ENCODE results near the gene IER2. TPM values are rescaled to one million over a fixed set of nuclear protein-coding genes. Genes with fewer than 3 reads are reported as not detected.
A peak's percentile ranks its signal among the peaks of the same experiment; 100 is the strongest.

The IER2 gene
- total and polyA plus RNA-seq, 9 of the 15 experiments (the other 6 are each of a cell fraction or from before 2014, with no cell fraction given), result 4.5 to 205 (median 23.7) TPM

DNA sequence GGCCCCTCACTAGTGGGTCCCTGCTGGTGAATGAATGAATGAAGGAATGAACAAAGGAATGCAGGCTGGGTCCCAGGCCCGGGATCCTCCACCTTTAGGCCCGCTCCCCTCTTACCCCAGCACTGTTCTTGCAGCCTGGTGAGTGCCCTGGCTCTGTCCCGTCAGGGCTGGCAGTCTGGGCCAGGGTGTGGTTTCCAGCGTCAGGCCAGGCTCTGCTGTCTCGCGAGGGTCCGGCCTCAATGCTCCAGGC is 47.9 kb upstream of the IER2 start (continued):
- TF ChIP-seq, protein P1, sequence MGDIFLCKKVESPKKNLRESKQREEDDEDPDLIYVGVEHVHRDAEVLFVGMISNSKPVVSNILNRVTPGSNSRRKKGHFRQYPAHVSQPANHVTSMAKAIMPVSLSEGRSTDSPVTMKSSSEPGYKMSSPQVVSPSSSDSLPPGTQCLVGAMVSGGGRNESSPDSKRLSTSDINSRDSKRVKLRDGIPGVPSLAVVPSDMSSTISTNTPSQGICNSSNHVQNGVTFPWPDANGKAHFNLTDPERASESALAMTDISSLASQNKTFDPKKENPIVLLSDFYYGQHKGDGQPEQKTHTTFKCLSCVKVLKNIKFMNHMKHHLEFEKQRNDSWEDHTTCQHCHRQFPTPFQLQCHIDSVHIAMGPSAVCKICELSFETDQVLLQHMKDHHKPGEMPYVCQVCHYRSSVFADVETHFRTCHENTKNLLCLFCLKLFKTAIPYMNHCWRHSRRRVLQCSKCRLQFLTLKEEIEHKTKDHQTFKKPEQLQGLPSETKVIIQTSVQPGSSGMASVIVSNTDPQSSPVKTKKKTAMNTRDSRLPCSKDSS (IDR thresholded peaks at IDR 0.05; ENCODE audit: low read depth, partially characterized antibody), result no peak
- TF ChIP-seq NFYB (IDR thresholded peaks at IDR 0.05; ENCODE audit: extremely low read depth, insufficient read length) (no peak), NR3C1 (CRISPR knock-in tag; IDR thresholded peaks at IDR 0.05) (no peak), ZNF75A (CRISPR knock-in tag; IDR thresholded peaks at IDR 0.05) (no peak), FOXA3 (CRISPR knock-in tag; conservative IDR thresholded peaks at IDR 0.05 in 1 of 2, IDR thresholded peaks at IDR 0.05 in 1 of 2) (0 out of 4 replicates have a peak, but pooled peaks of 1 of the 2 experiments have one; percentile 5), BRD4 (IDR thresholded peaks at IDR 0.05) (peak; percentile 53; the same call in 1 of the 2 replicates), ZNF121 (CRISPR knock-in tag; conservative IDR thresholded peaks at IDR 0.05) (no peak), KLF13 (tag; IDR thresholded peaks at IDR 0.05; ENCODE audit: borderline replicate concordance, low read depth) (no peak), PHB2 (IDR thresholded peaks at IDR 0.05; ENCODE audit: low read depth) (no peak), RBM39 (optimal IDR thresholded peaks at IDR 0.05; ENCODE audit: low read depth, low read length) (no peak), HCFC1 (IDR thresholded peaks at IDR 0.05; ENCODE audit: low read depth, low read length) (peak; percentile 33; the same call in 1 of the 2 replicates), ZKSCAN1 (IDR thresholded peaks at IDR 0.05; ENCODE audit: low read depth, low read length) (no peak)
- TF ChIP-seq, protein P2, sequence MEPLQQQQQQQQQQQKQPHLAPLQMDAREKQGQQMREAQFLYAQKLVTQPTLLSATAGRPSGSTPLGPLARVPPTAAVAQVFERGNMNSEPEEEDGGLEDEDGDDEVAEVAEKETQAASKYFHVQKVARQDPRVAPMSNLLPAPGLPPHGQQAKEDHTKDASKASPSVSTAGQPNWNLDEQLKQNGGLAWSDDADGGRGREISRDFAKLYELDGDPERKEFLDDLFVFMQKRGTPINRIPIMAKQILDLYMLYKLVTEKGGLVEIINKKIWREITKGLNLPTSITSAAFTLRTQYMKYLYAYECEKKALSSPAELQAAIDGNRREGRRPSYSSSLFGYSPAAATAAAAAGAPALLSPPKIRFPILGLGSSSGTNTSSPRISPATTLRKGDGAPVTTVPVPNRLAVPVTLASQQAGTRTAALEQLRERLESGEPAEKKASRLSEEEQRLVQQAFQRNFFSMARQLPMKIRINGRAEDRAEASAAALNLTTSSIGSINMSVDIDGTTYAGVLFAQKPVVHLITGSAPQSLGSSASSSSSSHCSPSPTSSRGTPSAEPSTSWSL (CRISPR knock-in tag; IDR thresholded peaks at IDR 0.05; ENCODE audit: borderline replicate concordance), result no peak
- TF ChIP-seq, protein P3, sequence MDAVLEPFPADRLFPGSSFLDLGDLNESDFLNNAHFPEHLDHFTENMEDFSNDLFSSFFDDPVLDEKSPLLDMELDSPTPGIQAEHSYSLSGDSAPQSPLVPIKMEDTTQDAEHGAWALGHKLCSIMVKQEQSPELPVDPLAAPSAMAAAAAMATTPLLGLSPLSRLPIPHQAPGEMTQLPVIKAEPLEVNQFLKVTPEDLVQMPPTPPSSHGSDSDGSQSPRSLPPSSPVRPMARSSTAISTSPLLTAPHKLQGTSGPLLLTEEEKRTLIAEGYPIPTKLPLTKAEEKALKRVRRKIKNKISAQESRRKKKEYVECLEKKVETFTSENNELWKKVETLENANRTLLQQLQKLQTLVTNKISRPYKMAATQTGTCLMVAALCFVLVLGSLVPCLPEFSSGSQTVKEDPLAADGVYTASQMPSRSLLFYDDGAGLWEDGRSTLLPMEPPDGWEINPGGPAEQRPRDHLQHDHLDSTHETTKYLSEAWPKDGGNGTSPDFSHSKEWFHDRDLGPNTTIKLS (IDR thresholded peaks at IDR 0.05; ENCODE audit: borderline replicate concordance, low read depth), result peak; percentile 43; the same call in 1 of the 2 replicates
- TF ChIP-seq, protein P4, sequence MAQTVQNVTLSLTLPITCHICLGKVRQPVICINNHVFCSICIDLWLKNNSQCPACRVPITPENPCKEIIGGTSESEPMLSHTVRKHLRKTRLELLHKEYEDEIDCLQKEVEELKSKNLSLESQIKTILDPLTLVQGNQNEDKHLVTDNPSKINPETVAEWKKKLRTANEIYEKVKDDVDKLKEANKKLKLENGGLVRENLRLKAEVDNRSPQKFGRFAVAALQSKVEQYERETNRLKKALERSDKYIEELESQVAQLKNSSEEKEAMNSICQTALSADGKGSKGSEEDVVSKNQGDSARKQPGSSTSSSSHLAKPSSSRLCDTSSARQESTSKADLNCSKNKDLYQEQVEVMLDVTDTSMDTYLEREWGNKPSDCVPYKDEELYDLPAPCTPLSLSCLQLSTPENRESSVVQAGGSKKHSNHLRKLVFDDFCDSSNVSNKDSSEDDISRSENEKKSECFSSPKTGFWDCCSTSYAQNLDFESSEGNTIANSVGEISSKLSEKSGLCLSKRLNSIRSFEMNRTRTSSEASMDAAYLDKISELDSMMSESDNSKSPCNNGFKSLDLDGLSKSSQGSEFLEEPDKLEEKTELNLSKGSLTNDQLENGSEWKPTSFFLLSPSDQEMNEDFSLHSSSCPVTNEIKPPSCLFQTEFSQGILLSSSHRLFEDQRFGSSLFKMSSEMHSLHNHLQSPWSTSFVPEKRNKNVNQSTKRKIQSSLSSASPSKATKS (CRISPR knock-in tag; IDR thresholded peaks at IDR 0.05), result no peak
- TF ChIP-seq, protein P5, sequence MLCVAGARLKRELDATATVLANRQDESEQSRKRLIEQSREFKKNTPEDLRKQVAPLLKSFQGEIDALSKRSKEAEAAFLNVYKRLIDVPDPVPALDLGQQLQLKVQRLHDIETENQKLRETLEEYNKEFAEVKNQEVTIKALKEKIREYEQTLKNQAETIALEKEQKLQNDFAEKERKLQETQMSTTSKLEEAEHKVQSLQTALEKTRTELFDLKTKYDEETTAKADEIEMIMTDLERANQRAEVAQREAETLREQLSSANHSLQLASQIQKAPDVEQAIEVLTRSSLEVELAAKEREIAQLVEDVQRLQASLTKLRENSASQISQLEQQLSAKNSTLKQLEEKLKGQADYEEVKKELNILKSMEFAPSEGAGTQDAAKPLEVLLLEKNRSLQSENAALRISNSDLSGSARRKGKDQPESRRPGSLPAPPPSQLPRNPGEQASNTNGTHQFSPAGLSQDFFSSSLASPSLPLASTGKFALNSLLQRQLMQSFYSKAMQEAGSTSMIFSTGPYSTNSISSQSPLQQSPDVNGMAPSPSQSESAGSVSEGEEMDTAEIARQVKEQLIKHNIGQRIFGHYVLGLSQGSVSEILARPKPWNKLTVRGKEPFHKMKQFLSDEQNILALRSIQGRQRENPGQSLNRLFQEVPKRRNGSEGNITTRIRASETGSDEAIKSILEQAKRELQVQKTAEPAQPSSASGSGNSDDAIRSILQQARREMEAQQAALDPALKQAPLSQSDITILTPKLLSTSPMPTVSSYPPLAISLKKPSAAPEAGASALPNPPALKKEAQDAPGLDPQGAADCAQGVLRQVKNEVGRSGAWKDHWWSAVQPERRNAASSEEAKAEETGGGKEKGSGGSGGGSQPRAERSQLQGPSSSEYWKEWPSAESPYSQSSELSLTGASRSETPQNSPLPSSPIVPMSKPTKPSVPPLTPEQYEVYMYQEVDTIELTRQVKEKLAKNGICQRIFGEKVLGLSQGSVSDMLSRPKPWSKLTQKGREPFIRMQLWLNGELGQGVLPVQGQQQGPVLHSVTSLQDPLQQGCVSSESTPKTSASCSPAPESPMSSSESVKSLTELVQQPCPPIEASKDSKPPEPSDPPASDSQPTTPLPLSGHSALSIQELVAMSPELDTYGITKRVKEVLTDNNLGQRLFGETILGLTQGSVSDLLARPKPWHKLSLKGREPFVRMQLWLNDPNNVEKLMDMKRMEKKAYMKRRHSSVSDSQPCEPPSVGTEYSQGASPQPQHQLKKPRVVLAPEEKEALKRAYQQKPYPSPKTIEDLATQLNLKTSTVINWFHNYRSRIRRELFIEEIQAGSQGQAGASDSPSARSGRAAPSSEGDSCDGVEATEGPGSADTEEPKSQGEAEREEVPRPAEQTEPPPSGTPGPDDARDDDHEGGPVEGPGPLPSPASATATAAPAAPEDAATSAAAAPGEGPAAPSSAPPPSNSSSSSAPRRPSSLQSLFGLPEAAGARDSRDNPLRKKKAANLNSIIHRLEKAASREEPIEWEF (CRISPR knock-in tag; IDR thresholded peaks at IDR 0.05), result no peak
